GM18909 (cell line): ENCODE results near the gene SLC46A3.
"Not testable (repeated sequence)": the region's sequence is repeated elsewhere in the genome, so short reads cannot be mapped to it uniquely, and the experiment has no call there.

Source experiments
- ATAC-seq: cut with Tn5 transposase; IDR thresholded peaks from one replicate; pipeline ENCODE4 v1.9.1; 2021; ENCODE audit warnings: mild to moderate bottlenecking; ENCODE audit not compliant: unreplicated experiment, poor library complexity

Gene SLC46A3

DNA sequence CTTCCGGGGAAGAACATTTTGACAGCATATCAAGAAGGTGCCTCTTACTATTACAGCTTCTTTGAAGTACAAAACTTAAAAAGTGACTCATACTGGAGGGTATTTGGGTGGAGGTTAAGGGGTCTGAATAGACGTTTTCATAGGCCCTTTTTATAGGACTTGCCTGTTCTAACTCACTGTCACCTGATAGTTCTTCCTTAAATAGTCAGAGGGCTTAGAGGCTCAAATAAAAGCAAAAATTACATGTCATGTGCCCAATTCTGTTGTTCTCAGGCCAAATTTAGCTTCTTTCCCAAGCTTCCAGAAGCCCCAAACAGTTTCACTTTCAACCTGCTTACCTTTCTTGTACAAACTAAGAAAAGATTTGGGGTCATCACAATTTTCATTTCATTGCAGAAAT lies 16.1 kb upstream of the SLC46A3 start:
- ATAC-seq, result no peak

DNA sequence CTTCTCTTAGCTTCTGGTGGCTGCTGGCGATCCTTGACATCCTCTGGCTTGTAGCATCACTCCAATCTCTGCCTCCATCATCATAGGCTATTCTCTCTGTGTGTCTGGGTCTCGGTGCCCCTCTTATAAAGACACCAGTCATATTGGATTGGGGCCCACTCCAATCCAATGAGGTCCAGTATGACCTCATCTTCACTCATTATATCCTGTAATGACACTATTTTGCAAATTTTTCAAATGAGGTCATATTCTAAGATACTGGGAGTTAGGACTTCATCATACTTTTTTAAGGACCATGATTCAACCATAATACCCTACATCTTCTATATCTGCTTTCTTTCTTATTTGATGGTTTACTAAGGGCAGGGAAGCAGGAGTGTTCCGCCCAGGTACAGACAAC lies 12.0 kb upstream of the SLC46A3 start:
- no peak for ATAC-seq

DNA sequence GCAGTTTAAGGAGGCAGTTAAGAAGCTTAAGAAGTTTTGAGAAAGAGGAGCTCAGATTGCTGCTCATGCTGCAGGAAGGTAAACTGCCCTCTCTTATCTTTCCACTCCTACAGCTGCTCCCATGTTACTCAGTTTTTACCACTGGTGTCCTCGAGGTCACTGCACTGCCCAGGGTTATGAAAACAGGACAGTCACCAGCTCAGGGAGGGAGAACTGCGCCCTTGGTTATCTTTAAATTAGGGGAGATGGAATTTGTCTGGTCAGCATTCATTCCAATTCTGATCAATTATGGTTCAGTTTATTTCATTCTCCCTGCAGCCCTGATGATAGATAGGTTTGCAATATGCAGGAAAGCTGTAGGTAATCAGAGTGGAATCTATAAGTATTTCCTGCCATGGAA lies 10.8 kb upstream of the SLC46A3 start:
- ATAC-seq, result no peak

DNA sequence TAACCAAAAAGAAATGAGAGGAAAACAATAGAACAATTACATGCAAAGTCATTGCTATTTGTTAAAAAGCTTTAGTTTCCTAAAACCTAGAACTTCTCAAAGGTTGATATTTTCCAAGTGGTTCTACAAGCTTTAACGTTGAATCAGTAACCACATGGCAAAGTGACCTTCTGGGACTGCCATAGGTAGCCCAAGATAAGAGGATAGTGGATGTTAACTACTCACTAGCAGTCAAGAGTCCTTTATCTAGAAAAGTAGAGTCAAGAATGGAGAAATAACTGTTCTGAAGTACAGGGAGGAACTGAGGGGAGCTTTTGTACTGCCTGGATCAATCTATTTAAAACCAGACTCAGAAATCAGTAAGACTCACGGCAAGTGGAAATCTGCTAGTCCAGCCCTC lies 9.9 kb upstream of the SLC46A3 start:
- ATAC-seq, result no peak

DNA sequence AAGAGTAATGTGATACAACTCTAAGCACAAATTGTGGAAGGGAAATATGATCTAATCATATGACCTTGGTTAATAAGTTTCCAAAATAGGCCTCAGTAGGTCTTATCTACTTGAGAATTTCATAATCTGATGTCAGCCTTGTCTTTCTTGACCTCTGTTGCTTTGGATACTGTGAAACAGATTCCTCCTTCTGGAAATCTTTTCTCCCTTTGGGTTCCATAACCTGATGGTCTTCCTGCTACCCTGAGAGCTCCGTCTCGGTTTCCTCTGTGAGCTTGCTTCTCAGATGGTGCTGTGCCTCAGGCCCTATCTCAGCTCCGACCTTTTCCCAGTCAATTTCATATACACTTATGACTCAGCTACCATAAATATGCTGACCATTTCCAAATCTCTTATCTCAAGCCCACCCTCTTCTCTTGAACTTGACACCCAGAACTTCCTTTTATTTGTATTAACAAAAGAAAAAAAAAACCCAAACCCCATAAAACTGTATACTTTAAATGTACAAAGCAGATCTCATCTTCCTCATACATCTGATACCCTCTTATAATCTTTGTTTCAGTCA lies 6.4 kb upstream of the SLC46A3 start:
- ATAC-seq, result no peak

DNA sequence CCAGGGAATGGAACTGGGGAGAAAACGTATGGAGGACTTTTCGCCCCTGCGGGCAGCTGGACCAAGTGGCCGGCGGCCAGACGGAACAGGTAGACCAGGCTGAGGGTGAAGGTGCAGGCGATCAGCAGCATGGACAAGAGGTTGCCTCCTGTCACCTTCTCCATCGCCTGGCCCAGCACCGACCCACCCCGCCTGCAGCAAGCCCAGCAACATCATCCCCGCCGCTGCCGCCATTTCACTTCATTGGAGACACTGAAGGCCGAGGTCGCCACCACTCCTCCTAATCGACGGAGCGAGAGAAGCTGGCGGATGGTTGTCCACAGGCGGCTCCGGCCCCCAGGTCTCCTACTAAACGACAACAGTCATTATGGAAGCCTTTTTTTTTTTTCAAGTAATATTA lies 5.0 kb upstream of the SLC46A3 start:
- no peak for ATAC-seq

DNA sequence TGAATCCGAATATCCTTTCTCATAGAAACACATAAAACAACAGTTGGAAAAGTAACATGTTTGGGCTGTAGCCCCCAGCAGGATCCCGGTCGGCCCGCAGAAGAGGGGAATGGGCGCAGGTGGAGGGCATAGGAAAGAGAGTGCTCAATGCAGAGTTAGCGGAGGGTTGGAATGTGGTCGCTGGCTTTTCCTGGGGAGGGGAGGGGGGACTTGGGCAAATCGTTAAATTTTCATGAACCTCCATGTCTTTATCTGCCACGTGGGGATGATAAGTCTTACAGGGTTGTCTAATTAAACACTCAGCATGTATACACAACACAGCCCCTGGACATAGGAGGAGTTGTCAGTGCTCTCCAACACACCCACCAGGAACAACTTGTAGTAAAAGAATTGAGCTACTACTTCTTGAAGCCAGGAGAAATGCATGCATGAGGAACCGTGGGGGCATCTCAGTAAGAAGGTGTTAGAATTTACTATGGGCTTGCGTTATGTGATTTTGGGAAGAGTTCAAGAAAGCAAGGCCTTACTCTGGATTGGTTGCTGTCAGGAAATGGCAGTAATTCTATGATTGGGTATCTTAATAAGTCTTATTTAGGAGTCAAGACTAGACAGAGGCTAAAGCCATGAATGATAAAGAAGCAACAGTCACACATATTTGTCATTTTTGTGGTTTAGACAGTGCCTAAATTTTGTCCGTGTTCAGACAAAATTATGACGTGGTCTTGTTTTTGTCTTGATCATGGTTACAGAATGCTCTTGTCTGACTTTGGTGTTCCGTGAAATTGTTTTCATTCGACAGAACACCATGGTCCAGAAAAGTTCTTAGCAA lies 671 bp upstream of the SLC46A3 start:
- no peak for ATAC-seq

DNA sequence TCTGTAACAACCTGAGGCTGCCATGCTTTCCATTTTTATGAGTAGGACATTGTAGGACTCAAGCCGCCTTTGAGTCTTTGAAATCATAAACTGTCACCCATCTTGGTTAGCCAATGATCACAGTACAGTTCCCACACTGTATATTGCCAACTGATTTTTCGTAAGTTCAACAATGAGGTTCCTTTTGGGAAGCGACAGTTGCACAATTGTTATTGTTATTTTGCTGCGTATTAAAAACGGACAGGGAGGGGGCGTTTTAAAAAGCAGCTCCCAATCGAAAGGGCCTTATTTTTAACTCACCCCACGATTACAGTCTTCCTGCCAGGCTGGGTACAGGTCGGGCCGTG lies 601 bp downstream of the SLC46A3 start:
- no peak for ATAC-seq

DNA sequence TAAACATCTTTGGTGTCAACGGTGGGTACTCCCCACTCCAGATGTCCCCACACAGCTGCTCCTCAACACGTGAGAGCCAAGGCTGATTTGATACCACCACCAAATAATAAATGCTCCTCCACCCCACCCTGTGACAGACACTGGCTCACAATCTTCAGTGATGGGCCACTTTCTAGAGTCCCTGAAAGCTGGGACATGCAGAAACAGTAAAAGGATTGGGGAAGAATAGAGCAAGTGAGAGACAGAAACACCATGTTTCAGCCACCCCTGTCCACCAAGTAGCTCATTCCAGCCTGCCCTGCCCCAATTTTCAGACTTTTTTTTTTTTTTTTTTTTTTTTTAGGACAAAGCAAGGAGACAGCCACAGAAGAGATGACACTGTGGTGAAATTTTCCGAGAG lies 1.6 kb downstream of the SLC46A3 start:
- no peak for ATAC-seq

DNA sequence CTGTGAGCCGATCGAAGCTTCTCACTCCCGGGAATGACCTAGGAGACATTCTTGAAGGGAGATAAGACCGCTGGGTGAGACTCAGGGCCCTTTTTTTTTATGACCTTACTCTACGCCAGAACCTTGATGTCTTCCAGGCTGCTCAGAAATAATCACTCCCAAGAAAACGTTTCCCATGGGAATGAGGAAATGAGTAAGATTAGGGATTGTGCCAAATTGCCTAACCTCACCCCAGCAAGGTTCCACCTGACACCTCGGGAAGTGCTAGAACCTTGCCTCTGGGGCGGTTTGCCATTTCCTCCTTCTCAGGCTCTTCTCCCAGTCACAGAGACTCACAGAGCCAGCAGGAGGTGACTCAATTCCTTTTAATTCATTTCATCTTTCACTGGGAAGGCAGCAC lies 2.3 kb downstream of the SLC46A3 start:
- ATAC-seq, result no peak

DNA sequence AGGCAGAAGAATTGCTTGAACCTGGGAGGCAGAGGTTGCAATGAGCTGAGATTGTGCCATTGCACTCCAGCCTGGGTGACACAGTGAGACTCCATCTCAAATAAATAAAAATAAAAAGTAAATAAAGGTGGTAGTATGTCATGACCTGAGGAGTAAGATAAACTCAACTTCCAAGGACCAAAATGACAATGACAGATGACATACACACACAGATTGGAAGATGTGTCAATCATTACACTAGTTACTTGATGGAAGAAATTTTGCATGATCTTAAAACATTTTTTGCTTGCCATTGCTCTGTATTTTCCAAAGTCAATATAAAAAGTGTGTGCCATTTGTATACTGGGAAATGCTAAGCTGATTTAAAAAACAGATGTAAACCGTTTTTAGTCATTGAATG lies 4.1 kb downstream of the SLC46A3 start:
- no peak for ATAC-seq

DNA sequence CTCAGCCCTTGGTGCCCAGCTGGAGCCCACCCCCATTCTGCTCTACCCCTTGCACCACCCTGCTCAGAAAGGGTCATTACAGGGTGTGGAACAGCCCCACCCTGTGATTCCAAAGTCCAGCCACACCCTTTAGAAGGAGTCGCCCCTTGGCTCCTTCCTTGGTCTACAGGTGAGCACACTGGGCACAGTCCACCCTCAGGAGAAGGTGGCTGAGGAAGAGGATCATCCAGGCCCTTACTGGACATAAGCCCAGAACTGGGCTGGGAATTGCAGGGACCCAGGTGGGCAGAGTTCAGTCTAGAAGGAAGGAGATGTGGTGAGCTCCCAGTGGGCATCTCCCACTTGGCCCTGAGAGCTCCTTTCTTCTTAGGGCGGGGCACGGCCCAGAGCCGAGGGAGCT lies 8.6 kb downstream of the SLC46A3 start:
- no peak for ATAC-seq

DNA sequence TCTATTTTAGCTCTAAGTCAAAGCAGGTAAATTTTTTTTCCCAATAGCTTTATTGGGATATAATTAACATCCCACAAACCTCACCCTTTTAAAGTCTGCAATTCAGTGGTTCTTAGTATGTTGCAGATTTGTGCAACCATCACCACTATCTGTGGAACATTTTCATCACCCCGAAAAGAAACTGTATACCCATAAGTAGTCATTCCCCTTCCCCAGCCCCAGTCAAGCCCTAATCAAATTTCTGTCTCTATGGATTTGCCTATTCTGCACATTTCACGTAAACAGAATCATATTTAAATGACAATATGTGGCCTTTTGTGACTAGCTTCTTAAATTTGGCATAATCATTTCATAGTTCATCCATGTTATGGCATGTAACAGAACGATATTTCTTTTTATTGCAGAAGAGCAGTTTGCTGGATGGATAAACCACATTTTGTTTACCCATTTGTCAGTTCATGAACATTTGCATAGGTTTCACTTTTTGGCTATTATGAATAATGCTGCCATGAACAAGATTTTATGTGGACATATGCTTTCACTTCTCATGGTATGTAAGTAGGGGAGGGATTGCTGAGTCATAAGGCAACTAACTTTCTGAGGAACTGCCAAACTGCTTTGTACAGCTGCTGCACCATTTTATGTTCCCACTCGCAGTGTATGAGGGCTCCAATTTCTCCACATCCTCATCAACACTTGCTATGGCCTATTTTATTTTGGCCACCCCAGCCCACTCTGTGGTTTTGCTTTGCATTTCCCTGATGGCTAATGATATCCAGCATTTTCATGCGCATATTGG lies 10.9 kb downstream of the SLC46A3 start:
- ATAC-seq, result peak; percentile 99

DNA sequence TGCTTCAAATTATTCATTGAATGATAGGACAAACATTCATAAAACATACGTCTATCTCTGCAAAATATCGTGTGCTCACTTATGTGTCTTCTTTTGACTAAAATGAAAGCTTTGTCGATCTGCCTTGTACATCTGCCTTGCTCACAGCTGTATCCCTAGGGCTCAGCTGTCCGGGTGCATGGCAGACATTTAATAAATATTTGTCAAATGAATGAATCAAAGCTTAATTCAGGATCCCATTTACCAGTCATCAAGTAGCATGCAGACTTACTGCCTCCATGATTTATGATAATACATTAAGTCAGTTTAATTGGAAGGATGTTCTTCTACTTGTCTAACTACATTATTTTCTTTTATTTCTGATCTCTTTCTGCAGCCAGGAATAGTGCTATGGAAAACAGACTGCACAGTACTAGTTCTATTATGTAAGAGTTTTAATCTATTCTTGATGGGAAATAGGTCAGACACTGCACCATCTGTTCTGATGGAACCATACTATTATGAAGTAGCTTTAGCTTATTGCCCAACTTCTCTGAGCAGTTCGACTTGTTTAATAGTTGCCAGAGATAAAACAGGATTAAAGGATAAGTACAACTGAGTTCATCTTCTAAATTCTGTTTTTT lies 13.2 kb downstream of the SLC46A3 start:
- ATAC-seq, result no peak

DNA sequence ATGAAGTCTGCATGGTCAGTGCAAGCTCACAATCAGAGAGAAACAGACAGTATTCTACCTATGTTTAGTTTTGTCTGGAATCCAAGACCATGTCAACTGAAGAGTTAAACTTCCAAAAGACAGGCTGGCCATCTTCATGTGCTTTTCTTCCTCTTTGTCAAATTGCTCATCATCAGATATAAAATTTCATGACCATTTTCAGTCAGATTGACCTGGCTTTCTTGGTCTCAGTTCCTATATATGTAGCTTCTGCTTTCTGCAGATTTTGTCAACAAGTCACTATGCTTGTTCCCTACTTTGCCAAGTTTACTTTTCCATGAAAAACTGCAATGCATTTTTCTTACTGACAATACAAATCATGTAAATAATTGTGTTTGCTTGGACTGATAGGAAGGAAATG lies 13.9 kb downstream of the SLC46A3 start:
- ATAC-seq, result no peak

DNA sequence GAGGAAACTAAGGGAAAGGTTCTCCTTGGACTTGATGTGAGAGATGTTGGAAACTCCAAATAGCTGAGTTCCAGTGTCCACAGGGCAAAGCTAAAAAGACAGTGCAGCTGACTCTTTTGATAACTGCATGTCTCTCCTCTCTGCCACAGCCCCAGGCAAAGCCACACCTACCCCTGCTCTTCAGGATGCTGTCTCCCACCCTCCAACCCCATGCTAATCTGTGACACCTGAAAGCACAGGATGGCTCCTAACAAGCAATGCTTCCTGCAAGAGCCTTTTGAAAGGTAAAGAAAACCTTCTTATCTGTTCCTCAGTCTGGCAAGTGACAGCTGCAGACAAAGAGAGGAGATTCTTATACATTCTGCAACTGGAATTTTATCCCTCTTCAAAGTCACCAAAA lies 14.5 kb downstream of the SLC46A3 start:
- no peak for ATAC-seq

DNA sequence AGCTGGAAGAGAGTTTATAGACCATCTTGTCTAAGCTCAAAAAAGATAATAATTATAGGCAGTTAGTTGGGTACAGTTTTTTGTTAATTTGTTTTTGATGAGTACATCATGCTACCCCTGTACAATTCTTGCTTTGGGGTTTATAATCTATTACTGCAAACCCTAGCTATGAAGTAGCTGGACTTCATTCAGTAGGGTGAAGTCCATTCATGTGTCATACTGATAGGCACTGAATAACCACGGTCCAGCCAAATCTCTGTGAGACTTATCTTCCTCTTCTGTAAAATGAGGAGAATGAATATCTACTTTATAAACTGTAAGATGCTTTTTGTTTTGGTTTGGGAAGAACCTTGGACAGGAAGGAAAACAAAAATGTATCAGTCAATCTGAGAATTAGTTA lies 19.5 kb downstream of the SLC46A3 start:
- ATAC-seq, result no peak

DNA sequence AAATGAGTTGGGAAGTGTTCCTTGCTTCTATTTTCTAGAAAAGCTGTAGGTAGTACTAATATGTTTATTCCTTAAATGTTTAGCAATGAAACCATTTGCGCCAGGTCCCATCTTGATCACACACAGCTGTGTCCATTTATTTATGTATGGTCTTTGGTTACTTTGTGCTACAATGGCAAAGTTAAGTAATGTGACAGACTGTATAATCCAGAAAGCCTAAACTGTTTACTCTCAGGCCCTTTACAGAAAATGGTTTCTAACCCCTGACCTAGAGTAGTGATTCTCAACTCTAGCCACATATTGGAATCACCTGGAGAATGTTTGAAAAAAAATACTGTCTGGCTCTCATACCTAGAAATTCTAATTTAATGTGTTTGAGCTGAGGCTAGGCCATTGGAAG lies 21.3 kb downstream of the SLC46A3 start:
- ATAC-seq, result no peak

DNA sequence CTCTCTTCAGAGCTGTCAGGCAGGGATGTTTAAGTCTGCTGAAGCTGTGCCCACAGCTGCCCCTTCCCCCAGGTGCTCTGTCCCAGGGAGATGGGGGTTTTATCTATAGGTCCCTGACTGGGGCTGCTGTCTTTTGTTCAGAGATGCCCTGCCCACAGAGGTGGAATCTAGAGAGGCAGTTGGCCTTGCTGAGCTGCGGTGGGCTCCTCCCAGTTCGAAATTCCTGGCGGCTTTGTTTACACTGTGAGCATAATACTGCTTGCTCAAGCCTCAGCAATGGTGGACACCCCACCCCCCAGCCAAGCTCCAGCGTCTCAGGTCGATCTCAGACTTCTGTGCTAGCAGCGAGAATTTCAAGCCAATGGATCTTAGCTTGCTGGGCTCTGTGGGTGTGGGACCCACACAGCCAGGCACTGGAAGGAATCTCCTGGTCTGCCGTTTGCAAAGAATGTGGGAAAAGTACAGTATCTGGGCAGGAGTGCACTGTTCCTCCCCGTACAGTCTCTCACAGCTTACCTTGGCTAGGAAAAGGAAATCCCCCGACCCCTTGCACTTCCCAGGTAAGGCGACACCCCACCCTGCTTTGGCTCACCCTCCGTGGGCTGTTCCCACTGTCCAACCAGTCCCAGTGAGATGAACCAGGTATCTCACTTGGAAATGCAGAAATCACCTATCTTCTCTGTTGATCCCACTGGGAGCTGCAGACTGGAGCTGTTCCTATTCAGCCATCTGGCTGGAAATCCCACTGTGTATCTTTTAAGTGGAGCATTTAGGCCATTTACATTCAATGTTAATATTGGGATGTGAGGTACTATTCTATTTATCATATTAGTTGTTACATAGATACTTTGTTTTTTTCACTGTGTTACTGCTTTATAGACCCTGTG lies 24.9 kb downstream of the SLC46A3 start:
- not testable (repeated sequence) for ATAC-seq

DNA sequence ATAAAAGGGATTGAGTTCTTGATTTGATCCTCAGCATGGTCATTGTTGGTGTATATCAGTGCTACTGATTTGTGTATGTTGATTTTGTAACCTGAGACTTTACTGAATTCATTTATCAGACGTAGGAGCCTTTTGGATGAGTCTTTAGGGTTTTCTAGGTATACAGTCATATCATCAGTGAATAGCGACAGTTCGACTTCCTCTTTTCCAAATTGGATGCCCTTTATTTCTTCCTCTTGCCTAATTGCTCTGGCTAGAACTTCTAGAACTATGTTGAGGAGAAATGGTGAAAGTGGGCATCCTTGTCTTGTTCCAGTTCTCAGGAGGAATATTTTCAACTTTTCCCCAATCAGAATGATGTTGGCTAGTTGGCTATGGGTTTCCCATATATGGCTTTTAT lies 32.9 kb downstream of the SLC46A3 start:
- ATAC-seq, result no peak
